Measurements from ENCODE around the gene TBX1.

Gene TBX1

GRCh38 chr22:19719488-19720021 lies 41.0 kb upstream of the TBX1 start:
- TF ChIP-seq GATA2 (IDR thresholded peaks at IDR 0.05; ENCODE audit: low read depth, low read length) (no peak), GATA3 (IDR thresholded peaks at IDR 0.05; ENCODE audit: low read depth, low read length) (no peak)

GRCh38 chr22:19720150-19720827 lies 40.3 kb upstream of the TBX1 start:
- TF ChIP-seq GATA3 (IDR thresholded peaks at IDR 0.05; ENCODE audit: low read depth, low read length) (no peak), GATA2 (IDR thresholded peaks at IDR 0.05; ENCODE audit: low read depth, low read length) (no peak)

GRCh38 chr22:19720999-19721329 lies 39.6 kb upstream of the TBX1 start:
- TF ChIP-seq GATA2 (IDR thresholded peaks at IDR 0.05; ENCODE audit: low read depth, low read length) (no peak), GATA3 (IDR thresholded peaks at IDR 0.05; ENCODE audit: low read depth, low read length) (no peak)

- TF ChIP-seq GATA3 (IDR thresholded peaks at IDR 0.05; ENCODE audit: low read depth, low read length) (no peak), GATA2 (IDR thresholded peaks at IDR 0.05; ENCODE audit: low read depth, low read length) (no peak)
Observed at GRCh38 chr22:19721330-19722177, 39.0 kb upstream of the TBX1 start.

- TF ChIP-seq GATA2 (IDR thresholded peaks at IDR 0.05; ENCODE audit: low read depth, low read length) (no peak), GATA3 (IDR thresholded peaks at IDR 0.05; ENCODE audit: low read depth, low read length) (no peak)
Observed at GRCh38 chr22:19722178-19722981, 38.2 kb upstream of the TBX1 start.

GRCh38 chr22:19722982-19723231 lies 37.7 kb upstream of the TBX1 start:
- TF ChIP-seq GATA3 (IDR thresholded peaks at IDR 0.05; ENCODE audit: low read depth, low read length) = no peak
- no peak for TF ChIP-seq GATA2 (IDR thresholded peaks at IDR 0.05; ENCODE audit: low read depth, low read length)

- no peak for TF ChIP-seq GATA2 (IDR thresholded peaks at IDR 0.05; ENCODE audit: low read depth, low read length)
- TF ChIP-seq GATA3 (IDR thresholded peaks at IDR 0.05; ENCODE audit: low read depth, low read length) = no peak
Observed at GRCh38 chr22:19723232-19723982, 37.2 kb upstream of the TBX1 start, which contains the start of gene GP1BB. Gene GP1BB (plus strand): TSS chr22:19723539. CDS start chr22:19723570, 31 bp downstream.

- TF ChIP-seq GATA3 (IDR thresholded peaks at IDR 0.05; ENCODE audit: low read depth, low read length) (no peak), GATA2 (IDR thresholded peaks at IDR 0.05; ENCODE audit: low read depth, low read length) (no peak)
Observed at GRCh38 chr22:19723983-19724827, 36.4 kb upstream of the TBX1 start.

GRCh38 chr22:19724927-19725661 lies 35.5 kb upstream of the TBX1 start:
- no peak for TF ChIP-seq GATA3 (IDR thresholded peaks at IDR 0.05; ENCODE audit: low read depth, low read length)
- no peak for TF ChIP-seq GATA2 (IDR thresholded peaks at IDR 0.05; ENCODE audit: low read depth, low read length)

GRCh38 chr22:19727310-19728150 lies 33.0 kb upstream of the TBX1 start:
- no peak for TF ChIP-seq GATA3 (IDR thresholded peaks at IDR 0.05; ENCODE audit: low read depth, low read length)
- TF ChIP-seq GATA2 (IDR thresholded peaks at IDR 0.05; ENCODE audit: low read depth, low read length) = no peak

GRCh38 chr22:19728271-19728670 lies 32.3 kb upstream of the TBX1 start:
- no peak for TF ChIP-seq GATA3 (IDR thresholded peaks at IDR 0.05; ENCODE audit: low read depth, low read length)
- no peak for TF ChIP-seq GATA2 (IDR thresholded peaks at IDR 0.05; ENCODE audit: low read depth, low read length)
